Immature natural killer cell (primary cell): ENCODE measurements around the gene AQP12B. TPM values are rescaled to one million over a fixed set of nuclear protein-coding genes. Genes with fewer than 3 reads are reported as not detected.
"Not testable (repeated sequence)": the region's sequence is repeated elsewhere in the genome, so short reads cannot be mapped to it uniquely, and the experiment has no call there.

Experiments
- DNase-seq, 3 donors: peaks; one replicate each; pipeline ENCODE4 v3.0.0; 2022; ENCODE audit warnings: mixed read lengths in 1 of 3
- H3K27ac Mint-ChIP-seq, 6 donors: one replicate each; pipeline ENCODE4 v1.8.0; 2020; ENCODE audit warnings: mixed read lengths in 6 of 6, mild to moderate bottlenecking in 5 of 6, inconsistent platforms in 4 of 6, moderate library complexity in 3 of 6
- H3K27me3 Mint-ChIP-seq, 3 donors: one replicate each; pipeline ENCODE4 v1.8.0; 2020 to 2021; ENCODE audit warnings: low read depth in 3 of 3, mild to moderate bottlenecking in 3 of 3, mixed read lengths in 3 of 3, moderate library complexity in 3 of 3, inconsistent platforms in 1 of 3
- H3K36me3 Mint-ChIP-seq, 3 donors: one replicate each; pipeline ENCODE4 v1.8.0; 2020; ENCODE audit warnings: mixed read lengths in 3 of 3, inconsistent platforms in 2 of 3, mild to moderate bottlenecking in 2 of 3
- H3K4me1 Mint-ChIP-seq, 2 donors: one replicate each; pipeline ENCODE4 v1.8.0; 2020; ENCODE audit warnings: inconsistent platforms in 2 of 2, mild to moderate bottlenecking in 2 of 2, mixed read lengths in 2 of 2, moderate library complexity in 1 of 2
- H3K4me3 Mint-ChIP-seq, 5 donors: one replicate each; pipeline ENCODE4 v1.8.0; 2020; ENCODE audit warnings: mild to moderate bottlenecking in 5 of 5, mixed read lengths in 5 of 5, inconsistent platforms in 3 of 5, moderate library complexity in 3 of 5
- H3K9me3 Mint-ChIP-seq, 6 donors: one replicate each; pipeline ENCODE4 v1.8.0; 2020; ENCODE audit warnings: mild to moderate bottlenecking in 6 of 6, mixed read lengths in 6 of 6, inconsistent platforms in 4 of 6, moderate library complexity in 3 of 6
- polyA plus RNA-seq, 3 donors: library from polyadenylated mRNA; unstranded; fragments of 300-500 nt; fragmentation: Illumina TruSeq; gene quantifications; one replicate each; pipeline ENCODE4 v1.2.3, GENCODE V29; 2021

AQP12B gene
- polyA plus RNA-seq, 3 donors from 2014 or later: not detected

- Mint-ChIP-seq H3K36me3 (no peaks in the 10 kb centered on the region), H3K4me3 (no peak overlapping the region), H3K9me3 (no peaks in the 10 kb centered on the region), H3K4me1 (peaks cover 3 to 10% of the 10 kb centered on the region in 2 donors), H3K27ac (no peak overlapping the region), H3K27me3 (peaks cover 2 to 7% (median 6%) of the 10 kb centered on the region in 3 donors)
- DNase-seq: no peak
Measured at GRCh38 chr2:240701736-240702639, 19.3 kb upstream of the AQP12B start.

GRCh38 chr2:240701091-240701735 lies 18.5 kb upstream of the AQP12B start:
- H3K27ac Mint-ChIP-seq: no peak overlapping the region
- no peak for DNase-seq
- H3K9me3 Mint-ChIP-seq: no peaks in the 10 kb centered on the region
- H3K36me3 Mint-ChIP-seq: no peaks in the 10 kb centered on the region
- no peak overlapping the region for H3K4me3 Mint-ChIP-seq
- peaks cover 2 to 7% (median 5%) of the 10 kb centered on the region in 3 donors for H3K27me3 Mint-ChIP-seq
- peaks cover 3 to 10% of the 10 kb centered on the region in 2 donors for H3K4me1 Mint-ChIP-seq

GRCh38 chr2:240700616-240701015 lies 17.9 kb upstream of the AQP12B start:
- H3K36me3 Mint-ChIP-seq, H3K4me3 Mint-ChIP-seq, H3K27me3 Mint-ChIP-seq, H3K27ac Mint-ChIP-seq, DNase-seq, H3K9me3 Mint-ChIP-seq: not testable (repeated sequence)
- peaks cover 3 to 10% of the 10 kb centered on the region in 2 donors for H3K4me1 Mint-ChIP-seq

GRCh38 chr2:240699835-240700234 lies 17.1 kb upstream of the AQP12B start:
- H3K27ac Mint-ChIP-seq, H3K36me3 Mint-ChIP-seq, DNase-seq, H3K4me3 Mint-ChIP-seq, H3K27me3 Mint-ChIP-seq, H3K4me1 Mint-ChIP-seq, H3K9me3 Mint-ChIP-seq: not testable (repeated sequence)

GRCh38 chr2:240698852-240699561 lies 16.3 kb upstream of the AQP12B start:
- not testable (repeated sequence) for H3K4me1 Mint-ChIP-seq, H3K4me3 Mint-ChIP-seq, H3K9me3 Mint-ChIP-seq, H3K36me3 Mint-ChIP-seq, H3K27ac Mint-ChIP-seq, H3K27me3 Mint-ChIP-seq, DNase-seq

- not testable (repeated sequence) for DNase-seq, H3K36me3 Mint-ChIP-seq, H3K4me1 Mint-ChIP-seq, H3K4me3 Mint-ChIP-seq, H3K9me3 Mint-ChIP-seq, H3K27me3 Mint-ChIP-seq, H3K27ac Mint-ChIP-seq
Measured at GRCh38 chr2:240696469-240696868, 13.8 kb upstream of the AQP12B start.

- H3K4me3 Mint-ChIP-seq, H3K27me3 Mint-ChIP-seq, H3K36me3 Mint-ChIP-seq, H3K9me3 Mint-ChIP-seq, H3K27ac Mint-ChIP-seq, DNase-seq, H3K4me1 Mint-ChIP-seq: not testable (repeated sequence)
Measured at GRCh38 chr2:240695593-240695992, 12.9 kb upstream of the AQP12B start.

GRCh38 chr2:240694304-240694703 lies 11.6 kb upstream of the AQP12B start:
- DNase-seq, H3K36me3 Mint-ChIP-seq, H3K9me3 Mint-ChIP-seq, H3K27ac Mint-ChIP-seq, H3K27me3 Mint-ChIP-seq, H3K4me3 Mint-ChIP-seq, H3K4me1 Mint-ChIP-seq: not testable (repeated sequence)

GRCh38 chr2:240692583-240693561 lies 10.2 kb upstream of the AQP12B start:
- not testable (repeated sequence) for H3K27ac Mint-ChIP-seq, H3K4me1 Mint-ChIP-seq, H3K9me3 Mint-ChIP-seq, H3K4me3 Mint-ChIP-seq, DNase-seq, H3K27me3 Mint-ChIP-seq, H3K36me3 Mint-ChIP-seq

- H3K36me3 Mint-ChIP-seq, H3K9me3 Mint-ChIP-seq, H3K27ac Mint-ChIP-seq, H3K27me3 Mint-ChIP-seq, H3K4me3 Mint-ChIP-seq, DNase-seq, H3K4me1 Mint-ChIP-seq: not testable (repeated sequence)
Measured at GRCh38 chr2:240691631-240692420, 9.1 kb upstream of the AQP12B start, which contains the start of gene AQP12A. Gene AQP12A, plus strand, starts transcription at chr2:240691866. Its CDS starts 48 bp downstream, at chr2:240691914.

GRCh38 chr2:240691075-240691427 lies 8.4 kb upstream of the AQP12B start:
- not testable (repeated sequence) for H3K27ac Mint-ChIP-seq, DNase-seq, H3K27me3 Mint-ChIP-seq, H3K36me3 Mint-ChIP-seq, H3K4me3 Mint-ChIP-seq, H3K9me3 Mint-ChIP-seq
- peaks cover 9 to 11% of the 10 kb centered on the region in 2 donors for H3K4me1 Mint-ChIP-seq

GRCh38 chr2:240690421-240691074 lies 7.9 kb upstream of the AQP12B start:
- H3K4me3 Mint-ChIP-seq, H3K36me3 Mint-ChIP-seq, DNase-seq, H3K27ac Mint-ChIP-seq, H3K9me3 Mint-ChIP-seq, H3K27me3 Mint-ChIP-seq: not testable (repeated sequence)
- H3K4me1 Mint-ChIP-seq: peaks cover 10 to 15% of the 10 kb centered on the region in 2 donors
